H1 (cell line): ENCODE measurements around the gene CNTN5. TPM values are rescaled to one million over a fixed set of nuclear protein-coding genes. Genes with fewer than 3 reads are reported as not detected.

Experiments
- CTCF ChIA-PET: fragments of 300-600 bp; sonication (Branson Sonifier 250); formaldehyde crosslinking; loops from one replicate; lab custom pipeline; 2021; ENCODE audit not compliant: partially characterized antibody; lab: Charles Lee
- POLR2A ChIA-PET: fragments of 300-600 bp; sonication (Branson Sonifier 250); formaldehyde crosslinking; loops from one replicate; lab custom pipeline; 2021; ENCODE audit warnings: inconsistent platforms; ENCODE audit not compliant: partially characterized antibody; lab: Charles Lee
- DNase-seq, 2 experiments: peaks; one replicate each; pipeline versions ENCODE4 v3.0.0 to v3.0.0-alpha.2; 2010 to 2022; ENCODE audit warnings: low spot score in 2 of 2, low read depth in 1 of 2, mixed read lengths in 1 of 2
- FAIRE-seq: peaks from 2 replicates; lab custom pipeline; 2011; peaks lifted over from hg19 to GRCh38; lab: Jason Lieb, UNC
- H2AFZ ChIP-seq: 2 replicates; pipeline ENCODE4 v1.8.1; 2012; ENCODE audit warnings: low read length, inconsistent platforms
- H2AK5ac ChIP-seq: 2 replicates; pipeline ENCODE4 v1.6.1; 2013; ENCODE audit warnings: low read depth, low read length
- H2BK120ac ChIP-seq: replicated peaks from 2 replicates; pipeline ENCODE3; 2013; ENCODE audit warnings: low read depth, low read length, inconsistent platforms
- H2BK12ac ChIP-seq: 2 replicates; pipeline ENCODE4 v1.6.1; 2013; ENCODE audit warnings: low read depth, low read length
- H2BK15ac ChIP-seq: 2 replicates; pipeline ENCODE4 v1.6.1; 2013; ENCODE audit warnings: low read length
- H2BK20ac ChIP-seq: 2 replicates; pipeline ENCODE4 v1.6.1; 2013; ENCODE audit warnings: low read length
- H2BK5ac ChIP-seq: 2 replicates; pipeline ENCODE4 v1.6.1; 2013; ENCODE audit warnings: low read depth, low read length
- H3K14ac ChIP-seq: 2 replicates; pipeline ENCODE4 v1.6.1; 2013; ENCODE audit warnings: inconsistent platforms; ENCODE audit not compliant: insufficient read length
- H3K18ac ChIP-seq: 2 replicates; pipeline ENCODE4 v1.6.1; 2013; ENCODE audit warnings: low read length; ENCODE audit errors: extremely low read depth
- H3K23ac ChIP-seq: 2 replicates; pipeline ENCODE4 v1.6.1; 2013; ENCODE audit warnings: inconsistent platforms; ENCODE audit not compliant: insufficient read length
- H3K23me2 ChIP-seq: 2 replicates; pipeline ENCODE4 v1.6.1; 2013; ENCODE audit warnings: low read depth, low read length
- H3K27ac ChIP-seq: 2 replicates; pipeline ENCODE4 v1.6.1; 2011; ENCODE audit warnings: low read depth, low read length, inconsistent platforms
- H3K27me3 ChIP-seq, 4 experiments: replicated peaks in 1 of 4; 1 replicate in 1 of 4; 2 replicates in 3 of 4; pipeline versions ENCODE4 v1.6.1 to v1.8.1; 2011 to 2013; ENCODE audit warnings: low read length in 3 of 4, mild to moderate bottlenecking in 3 of 4, inconsistent platforms in 2 of 4, mixed read lengths in 2 of 4, moderate library complexity in 1 of 4; ENCODE audit not compliant: control insufficient read depth in 3 of 4, insufficient read depth in 3 of 4; ENCODE audit errors: extremely low read depth in 1 of 4
- H3K36me3 ChIP-seq, 4 experiments: 2 replicates each; pipeline versions ENCODE4 v1.6.1 to v1.8.1; 2011 to 2013; ENCODE audit warnings: mild to moderate bottlenecking in 4 of 4, low read length in 3 of 4, moderate library complexity in 2 of 4, control low read depth in 1 of 4, inconsistent platforms in 1 of 4; ENCODE audit not compliant: insufficient read depth in 4 of 4, control insufficient read depth in 2 of 4
- H3K4ac ChIP-seq: replicated peaks from 2 replicates; pipeline ENCODE3; 2013; ENCODE audit warnings: low read length, low read depth, mixed read lengths, inconsistent platforms; ENCODE audit not compliant: insufficient read length
- H3K4me1 ChIP-seq, 4 experiments: replicated peaks in 1 of 4; 1 replicate in 1 of 4; 2 replicates in 3 of 4; pipeline versions ENCODE4 v1.6.1 to v1.8.1; 2011 to 2013; ENCODE audit warnings: low read length in 3 of 4, inconsistent platforms in 2 of 4, mixed read lengths in 1 of 4; ENCODE audit not compliant: insufficient read depth in 4 of 4, control insufficient read depth in 3 of 4
- H3K4me2 ChIP-seq, 2 experiments: 2 replicates each; pipeline versions ENCODE4 v1.6.1 to v1.8.1; 2011 to 2013; ENCODE audit warnings: low read depth in 2 of 2, low read length in 2 of 2, control low read depth in 1 of 2, inconsistent platforms in 1 of 2, mild to moderate bottlenecking in 1 of 2; ENCODE audit not compliant: insufficient read depth in 1 of 2
- H3K4me3 ChIP-seq, 4 experiments: fragments of 200-600, 300-600 bp in 1 of 4; sonication (generic), shearing (Covaris generic), sonication (Bioruptor Twin) in 1 of 4; 2 replicates each; pipeline versions ENCODE4 v1.5.1 to v1.8.1; 2011 to 2016; ENCODE audit warnings: low read length in 4 of 4, low read depth in 3 of 4, control low read depth in 2 of 4, inconsistent platforms in 2 of 4, mild to moderate bottlenecking in 2 of 4, mixed read lengths in 1 of 4, moderate library complexity in 1 of 4; ENCODE audit not compliant: insufficient read depth in 2 of 4; ENCODE audit errors: extremely low read depth in 1 of 4
- H3K56ac ChIP-seq: replicated peaks from 2 replicates; pipeline ENCODE3; 2013; ENCODE audit warnings: low read depth, mild to moderate bottlenecking, mixed read lengths, low read length, inconsistent platforms; ENCODE audit not compliant: insufficient read length
- H3K79me1 ChIP-seq: 2 replicates; pipeline ENCODE4 v1.6.1; 2013; ENCODE audit warnings: low read depth, low read length, control low read depth
- H3K79me2 ChIP-seq, 2 experiments: 2 replicates each; pipeline versions ENCODE4 v1.6.1 to v1.8.1; 2012 to 2013; ENCODE audit warnings: low read length in 2 of 2, mild to moderate bottlenecking in 2 of 2, inconsistent platforms in 1 of 2; ENCODE audit not compliant: insufficient read depth in 2 of 2, control insufficient read depth in 1 of 2
- H3K9ac ChIP-seq, 4 experiments: replicated peaks in 1 of 4; 1 replicate in 1 of 4; 2 replicates in 3 of 4; pipeline versions ENCODE4 v1.6.1 to v1.8.1; 2011 to 2013; ENCODE audit warnings: low read depth in 3 of 4, low read length in 3 of 4, control low read depth in 2 of 4, mild to moderate bottlenecking in 2 of 4, moderate library complexity in 2 of 4, inconsistent platforms in 1 of 4; ENCODE audit errors: extremely low read depth in 1 of 4
- H3K9me3 ChIP-seq, 2 experiments: 2 replicates each; pipeline versions ENCODE4 v1.6.1 to v1.8.1; 2012 to 2013; ENCODE audit warnings: mild to moderate bottlenecking in 2 of 2, moderate library complexity in 2 of 2, control low read depth in 1 of 2, inconsistent platforms in 1 of 2, low read depth in 1 of 2, low read length in 1 of 2, mixed read lengths in 1 of 2; ENCODE audit not compliant: insufficient read depth in 2 of 2
- H4K20me1 ChIP-seq, 2 experiments: replicated peaks in 1 of 2; 2 replicates each; pipeline versions ENCODE3 to v1.8.1; 2011 to 2013; ENCODE audit warnings: inconsistent platforms in 2 of 2, low read length in 2 of 2, mild to moderate bottlenecking in 1 of 2; ENCODE audit not compliant: insufficient read depth in 2 of 2, control insufficient read depth in 1 of 2
- H4K5ac ChIP-seq: 2 replicates; pipeline ENCODE4 v1.6.1; 2013; ENCODE audit warnings: low read length, low read depth, mixed read lengths, inconsistent platforms; ENCODE audit not compliant: insufficient read length
- H4K8ac ChIP-seq: 2 replicates; pipeline ENCODE4 v1.8.0; 2013; ENCODE audit warnings: mild to moderate bottlenecking, moderate library complexity, low read length, inconsistent platforms; ENCODE audit not compliant: insufficient read depth; ENCODE audit errors: extremely low read depth
- H4K91ac ChIP-seq: replicated peaks from 2 replicates; pipeline ENCODE3; 2013; ENCODE audit warnings: low read length, mixed read lengths, inconsistent platforms; ENCODE audit not compliant: insufficient read length
- ASH2L ChIP-seq: fragments of 200-600, 300-600 bp; sonication (generic); IDR thresholded peaks from one replicate; pipeline ENCODE4 v1.7.1; 2017; ENCODE audit warnings: low read length
- ATF3 ChIP-seq: IDR thresholded peaks from 2 replicates; pipeline ENCODE4 v1.6.1; 2011; ENCODE audit warnings: low read depth, mild to moderate bottlenecking, low read length; ENCODE audit not compliant: insufficient read depth
- BCL11A ChIP-seq, 2 experiments: IDR thresholded peaks; one replicate each; pipeline ENCODE4 v1.6.1; 2011; ENCODE audit warnings: low read depth in 2 of 2, low read length in 2 of 2, mild to moderate bottlenecking in 2 of 2
- CEBPB ChIP-seq: IDR thresholded peaks from 2 replicates; pipeline ENCODE4 v1.6.1; 2012; ENCODE audit warnings: low read depth, low read length
- E2F6 ChIP-seq: IDR thresholded peaks from 2 replicates; pipeline ENCODE4 v1.6.1; 2012; ENCODE audit warnings: inconsistent platforms
- EZH2 ChIP-seq: fragments of 200-600 bp; sonication (generic); IDR thresholded peaks from 2 replicates; pipeline ENCODE4 v1.7.1; 2012; ENCODE audit warnings: low read depth, mild to moderate bottlenecking, moderate library complexity, low read length, inconsistent platforms; ENCODE audit not compliant: severe bottlenecking
- HDAC2 ChIP-seq, 2 experiments: fragments of 300-600 bp in 1 of 2; sonication (generic) in 1 of 2; IDR thresholded peaks; 2 replicates each; pipeline ENCODE4 v1.6.1; 2011 to 2012; ENCODE audit warnings: low read depth in 2 of 2, low read length in 2 of 2, mild to moderate bottlenecking in 2 of 2, moderate library complexity in 2 of 2, borderline replicate concordance in 1 of 2, inconsistent platforms in 1 of 2
- NRF1 ChIP-seq: IDR thresholded peaks from 2 replicates; pipeline ENCODE4 v1.6.1; 2011; ENCODE audit warnings: mild to moderate bottlenecking, low read depth, low read length, improper control_type of control experiment
- RXRA ChIP-seq: IDR thresholded peaks from 2 replicates; pipeline ENCODE4 v1.6.1; 2011; ENCODE audit warnings: low read depth, mild to moderate bottlenecking, low read length, moderate library complexity; ENCODE audit not compliant: insufficient read depth
- SIRT6 ChIP-seq: IDR thresholded peaks from one replicate; pipeline ENCODE4 v1.7.1; 2012; ENCODE audit warnings: low read length, inconsistent platforms
- TAF7 ChIP-seq: optimal IDR thresholded peaks from 2 replicates; pipeline ENCODE3; 2011; ENCODE audit warnings: low read depth, mild to moderate bottlenecking, inconsistent platforms, low read length, moderate library complexity, borderline replicate concordance
- YY1 ChIP-seq: IDR thresholded peaks from 2 replicates; pipeline ENCODE4 v1.6.1; 2011; ENCODE audit warnings: low read depth, mild to moderate bottlenecking, low read length
- polyA plus RNA-seq, 7 experiments: library from polyadenylated mRNA; depleted of rRNA in 3 of 7; stranded (reverse) in 5 of 7; unstranded in 2 of 7; fragments of >200 nt in 5 of 7; fragments of 200-250 nt in 2 of 7; gene quantifications; 1 replicate in 5 of 7; 2 replicates in 1 of 7; 4 replicates in 1 of 7; pipeline versions ENCODE4 v1.2.1 to v1.2.3, GENCODE V29; 2011 to 2013; ENCODE audit warnings: missing spikeins in 2 of 7, mixed read lengths in 2 of 7
- total RNA-seq: library from RNA; stranded (reverse); fragmentation: NEBNext Ultra II Directional; extraction: Animal tissue kit (Norgen Biotek cat#: 25700); gene quantifications from 2 replicates; pipeline ENCODE4 v1.2.1, GENCODE V29; 2021

Gene CNTN5
- total and polyA plus RNA-seq, 2 of the 8 experiments (the other 6 are each of a cell fraction or from before 2014, with no cell fraction given) = not detected

DNA sequence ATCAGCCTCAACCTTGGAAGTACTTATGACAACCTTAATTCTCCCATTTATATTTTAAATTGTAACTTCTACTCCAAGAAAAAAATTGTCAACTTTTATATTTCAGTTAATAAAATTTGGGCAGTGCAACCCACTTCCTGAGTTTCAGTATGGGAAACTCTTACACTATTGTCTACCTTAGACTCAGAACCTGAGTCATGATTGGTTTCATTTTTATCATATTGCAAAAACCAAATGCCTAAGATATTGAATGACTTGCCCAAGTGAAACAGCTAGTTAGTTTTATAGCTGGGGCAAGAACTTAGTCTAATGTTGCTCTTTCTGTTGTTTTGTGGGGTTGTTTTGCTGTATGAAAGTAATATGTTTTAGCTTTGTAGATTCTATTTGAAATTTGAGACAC is 1332.3 kb downstream of the CNTN5 start:
- no peak overlapping the region for H2BK120ac ChIP-seq
- no peak for DNase-seq
- H4K91ac ChIP-seq = no peak overlapping the region
- H3K79me2 ChIP-seq = no peaks in the 10 kb centered on the region
- no peaks in the 10 kb centered on the region for H3K27me3 ChIP-seq
- no peak overlapping the region for H3K18ac ChIP-seq
- H3K36me3 ChIP-seq = no peaks in the 10 kb centered on the region
- no peak overlapping the region for H3K14ac ChIP-seq
- H3K23ac ChIP-seq = no peak overlapping the region
- FAIRE-seq = no peak
- no peak overlapping the region for H3K27ac ChIP-seq
- no peak overlapping the region for H4K8ac ChIP-seq
- H2BK5ac ChIP-seq = no peak overlapping the region
- no peak overlapping the region for H4K5ac ChIP-seq
- H4K20me1 ChIP-seq = no peaks in the 10 kb centered on the region
- no peaks in the 10 kb centered on the region for H3K9me3 ChIP-seq
- H2AK5ac ChIP-seq = no peak overlapping the region
- no peak overlapping the region for H3K4ac ChIP-seq
- no peak overlapping the region for H2BK12ac ChIP-seq
- no peak overlapping the region for H3K9ac ChIP-seq
- H3K4me3 ChIP-seq = no peak overlapping the region
- H3K4me2 ChIP-seq = no peak overlapping the region
- POLR2A ChIA-PET = no interaction called here
- H2BK20ac ChIP-seq = no peak overlapping the region
- no peak overlapping the region for H2BK15ac ChIP-seq
- no peaks in the 10 kb centered on the region; the same call in 1 of the 2 replicates for H3K23me2 ChIP-seq
- CTCF ChIA-PET = interaction anchor here (2.3 kb wide), 1 partner anchor 14 kb away, joined by 9 read pairs; no protein-coding TSS in a partner anchor
- no peaks in the 10 kb centered on the region for H3K4me1 ChIP-seq
- no peak overlapping the region for H3K56ac ChIP-seq
- no peak overlapping the region for H2AFZ ChIP-seq
- H3K79me1 ChIP-seq = no peaks in the 10 kb centered on the region
- TF ChIP-seq E2F6 = no peak
- TF ChIP-seq ATF3 = no peak
- no peak for TF ChIP-seq CEBPB
- TF ChIP-seq HDAC2 (IDR thresholded peaks at IDR 0.05; ENCODE audit: borderline replicate concordance in 1 of 2, low read depth in 2 of 2, low read length in 2 of 2) = no peak
- no peak for TF ChIP-seq YY1
- no peak for TF ChIP-seq NRF1
- TF ChIP-seq ASH2L = no peak
- no peak for TF ChIP-seq TAF7
- TF ChIP-seq EZH2 = no peak
- TF ChIP-seq SIRT6 = no peak
- TF ChIP-seq BCL11A (IDR thresholded peaks at IDR 0.05; ENCODE audit: low read depth in 2 of 2, low read length in 2 of 2) = no peak
- TF ChIP-seq RXRA = no peak
